HEK293T (cell line): Measurements from ENCODE around the gene RFX3.

Source experiments
- CTCF ChIA-PET: fragments of 350-600 bp; formaldehyde crosslinking; extraction: SDS; loops from one replicate; lab custom pipeline; 2021; ENCODE audit warnings: antibody characterized with exemption, inconsistent platforms; lab: Yijun Ruan, JAX
- POLR2A ChIA-PET: fragments of 350-600 bp; formaldehyde crosslinking; extraction: SDS; loops from one replicate; lab custom pipeline; 2020; ENCODE audit warnings: antibody characterized with exemption, inconsistent platforms; lab: Yijun Ruan, JAX
- DNase-seq: peaks from one replicate; pipeline ENCODE4 v3.0.0; 2012; ENCODE audit warnings: mixed read lengths; ENCODE audit errors: extremely low spot score
- ARNT ChIP-seq: fragments of 450-650 bp; IDR thresholded peaks from 2 replicates; pipeline ENCODE4 v1.6.1; 2017; ENCODE audit warnings: mild to moderate bottlenecking
- BHLHE40 ChIP-seq: fragments of 450-650 bp; IDR thresholded peaks from 2 replicates; pipeline ENCODE4 v1.6.1; 2016; ENCODE audit warnings: mild to moderate bottlenecking, moderate library complexity, borderline replicate concordance
- CTBP1 ChIP-seq: fragments of 450-650 bp; IDR thresholded peaks from 2 replicates; pipeline ENCODE4 v1.6.1; 2016; ENCODE audit warnings: borderline replicate concordance
- ELF4 ChIP-seq: fragments of 450-650 bp; IDR thresholded peaks from 2 replicates; pipeline ENCODE4 v1.6.1; 2017; ENCODE audit warnings: antibody characterized with exemption
- FOXA1 ChIP-seq: fragments of 450-650 bp; IDR thresholded peaks from 2 replicates; pipeline ENCODE4 v1.6.1; 2016; ENCODE audit warnings: mild to moderate bottlenecking
- FOXK2 ChIP-seq: fragments of 450-650 bp; IDR thresholded peaks from 2 replicates; pipeline ENCODE4 v1.6.1; 2016; ENCODE audit warnings: mild to moderate bottlenecking
- FOXM1 ChIP-seq: fragments of 450-650 bp; IDR thresholded peaks from 2 replicates; pipeline ENCODE4 v1.6.1; 2017; ENCODE audit warnings: mild to moderate bottlenecking, borderline replicate concordance
- HDGF ChIP-seq: fragments of 450-650 bp; IDR thresholded peaks from 2 replicates; pipeline ENCODE4 v1.6.1; 2017; ENCODE audit warnings: antibody characterized with exemption, borderline replicate concordance
- L3MBTL2 ChIP-seq: fragments of 450-650 bp; conservative IDR thresholded peaks from 2 replicates; pipeline ENCODE4 v1.6.1; 2016; ENCODE audit warnings: mild to moderate bottlenecking
- LEF1 ChIP-seq: fragments of 450-650 bp; IDR thresholded peaks from 2 replicates; pipeline ENCODE4 v1.6.1; 2017; ENCODE audit warnings: mild to moderate bottlenecking, borderline replicate concordance
- NFRKB ChIP-seq: fragments of 450-650 bp; IDR thresholded peaks from 2 replicates; pipeline ENCODE4 v1.6.1; 2016; ENCODE audit warnings: mild to moderate bottlenecking, moderate library complexity
- SP1 ChIP-seq: fragments of 450-650 bp; IDR thresholded peaks from 2 replicates; pipeline ENCODE4 v1.6.1; 2017
- SUZ12 ChIP-seq: fragments of 450-650 bp; IDR thresholded peaks from 2 replicates; pipeline ENCODE4 v1.6.1; 2016; ENCODE audit warnings: mild to moderate bottlenecking
- TARDBP ChIP-seq: fragments of 450-650 bp; IDR thresholded peaks from 2 replicates; pipeline ENCODE4 v1.6.1; 2016
- ZNF384 ChIP-seq: fragments of 450-650 bp; IDR thresholded peaks from 2 replicates; pipeline ENCODE4 v1.6.1; 2016
- TF ChIP-seq, protein P1 (sequence below): fragments of 450-650 bp; IDR thresholded peaks from 2 replicates; pipeline ENCODE4 v1.6.1; 2016

The RFX3 gene

GRCh38 chr9:3244963-3245653 lies 280.7 kb downstream of the RFX3 start:
- TF ChIP-seq ELF4 (no peak), ZNF384 (no peak), FOXM1 (no peak), SP1 (no peak), FOXK2 (no peak), CTBP1 (no peak), FOXA1 (no peak), BHLHE40 (no peak), SUZ12 (no peak), NFRKB (no peak), L3MBTL2 (no peak)
- DNase-seq = no peak
- CTCF ChIA-PET = no interaction called here

DNA sequence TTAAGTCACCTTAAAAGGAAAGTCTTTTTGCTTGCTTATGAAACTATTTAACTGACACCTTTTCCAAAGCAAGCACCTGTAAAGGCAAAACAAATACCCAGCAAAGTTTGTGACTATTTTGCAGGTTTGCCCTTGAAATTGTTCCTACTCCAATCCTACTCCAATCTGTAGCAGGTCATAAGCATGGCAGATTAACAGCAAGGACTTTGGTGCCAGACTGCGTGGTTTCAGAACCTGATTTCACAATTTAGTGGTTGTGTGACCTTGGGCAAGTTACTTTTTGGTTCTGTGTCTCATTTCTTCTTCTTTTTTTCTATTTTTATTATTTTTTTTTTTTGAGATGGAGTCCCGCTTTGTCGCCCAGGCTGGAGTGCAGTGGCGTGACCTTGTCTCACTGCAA lies 282.1 kb downstream of the RFX3 start:
- POLR2A ChIA-PET = no interaction called here
- TF ChIP-seq ZNF384 = no peak
- TF ChIP-seq, protein P1, sequence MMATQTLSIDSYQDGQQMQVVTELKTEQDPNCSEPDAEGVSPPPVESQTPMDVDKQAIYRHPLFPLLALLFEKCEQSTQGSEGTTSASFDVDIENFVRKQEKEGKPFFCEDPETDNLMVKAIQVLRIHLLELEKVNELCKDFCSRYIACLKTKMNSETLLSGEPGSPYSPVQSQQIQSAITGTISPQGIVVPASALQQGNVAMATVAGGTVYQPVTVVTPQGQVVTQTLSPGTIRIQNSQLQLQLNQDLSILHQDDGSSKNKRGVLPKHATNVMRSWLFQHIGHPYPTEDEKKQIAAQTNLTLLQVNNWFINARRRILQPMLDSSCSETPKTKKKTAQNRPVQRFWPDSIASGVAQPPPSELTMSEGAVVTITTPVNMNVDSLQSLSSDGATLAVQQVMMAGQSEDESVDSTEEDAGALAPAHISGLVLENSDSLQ = no peak
- no peak for TF ChIP-seq ARNT
- TF ChIP-seq TARDBP = no peak
- TF ChIP-seq SUZ12 = no peak
- TF ChIP-seq LEF1 = no peak
- no peak for TF ChIP-seq CTBP1
- no peak for TF ChIP-seq NFRKB
- no peak for TF ChIP-seq SP1
- TF ChIP-seq BHLHE40 = no peak
- TF ChIP-seq FOXK2 = no peak
- DNase-seq = no peak
- CTCF ChIA-PET = no interaction called here

More at GRCh38 chr9:3244963-3245653, 280.7 kb downstream of the RFX3 start:
- POLR2A ChIA-PET = no interaction called here

DNA sequence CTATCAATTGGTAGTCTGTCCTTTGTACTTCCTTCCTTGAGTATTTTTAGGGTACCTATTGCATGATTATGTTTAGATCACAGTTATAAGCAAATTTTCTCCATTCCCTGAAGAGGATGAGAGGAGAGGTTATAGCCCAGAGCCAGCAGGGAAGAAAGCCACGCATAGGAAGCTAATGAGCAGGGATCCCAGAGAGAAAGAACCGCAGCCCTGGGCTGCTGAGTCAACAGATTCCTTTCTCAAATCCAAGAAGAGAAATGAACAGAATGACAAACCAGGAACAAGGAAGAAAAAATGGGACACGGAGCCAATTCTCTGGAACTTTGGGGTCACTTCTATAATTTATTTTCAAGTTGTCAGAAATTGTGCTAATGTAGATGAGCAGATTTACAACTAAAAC lies 284.5 kb downstream of the RFX3 start:
- no peak for DNase-seq
- ChIA-PET CTCF (interaction anchor here (0.6 to 1.4 kb wide), 3 partner anchors 12 to 1308 kb away, joined by 3 read pairs; no protein-coding TSS in a partner anchor), POLR2A (no interaction called here)
- TF ChIP-seq SP1 (no peak), BHLHE40 (no peak), FOXA1 (no peak), FOXK2 (no peak), TARDBP (no peak), L3MBTL2 (no peak), ARNT (no peak), FOXM1 (no peak), LEF1 (no peak), NFRKB (no peak), ELF4 (no peak), SUZ12 (no peak), CTBP1 (no peak)
- TF ChIP-seq, protein P1 = no peak

- ChIA-PET CTCF (interaction anchor here (0.6 to 1.4 kb wide), 3 partner anchors 12 to 1308 kb away, joined by 3 read pairs; no protein-coding TSS in a partner anchor), POLR2A (no interaction called here)
- no peak for TF ChIP-seq L3MBTL2
- TF ChIP-seq ARNT = no peak
- peak; percentile 40 for DNase-seq
These were observed 285.0 kb downstream of the RFX3 start for GRCh38 chr9:3240656-3241268.

GRCh38 chr9:3239240-3239639 lies 286.6 kb downstream of the RFX3 start:
- ChIA-PET CTCF (interaction anchor here (1.6 kb wide), 1 partner anchor 202 kb away, joined by 6 read pairs; no protein-coding TSS in a partner anchor), POLR2A (no interaction called here)
- DNase-seq = no peak
- no peak for TF ChIP-seq FOXA1
- TF ChIP-seq BHLHE40 = no peak
- TF ChIP-seq ELF4 = no peak
- no peak for TF ChIP-seq FOXK2
- no peak for TF ChIP-seq ZNF384
- TF ChIP-seq NFRKB = no peak
- TF ChIP-seq TARDBP = no peak
- TF ChIP-seq LEF1 = no peak
- TF ChIP-seq ARNT = no peak
- TF ChIP-seq CTBP1 = no peak
- no peak for TF ChIP-seq HDGF
- TF ChIP-seq FOXM1 = no peak
- TF ChIP-seq SUZ12 = no peak
- no peak for TF ChIP-seq L3MBTL2
- TF ChIP-seq, protein P1 = no peak
- TF ChIP-seq SP1 = no peak

- POLR2A ChIA-PET = no interaction called here
- CTCF ChIA-PET = interaction anchor here (1.6 kb wide), 1 partner anchor 203 kb away, joined by 6 read pairs; no protein-coding TSS in a partner anchor
These were observed 287.6 kb downstream of the RFX3 start for GRCh38 chr9:3238236-3238635.

More at GRCh38 chr9:3238236-3238635, 287.6 kb downstream of the RFX3 start:
- no peak for DNase-seq
- TF ChIP-seq ZNF384 (no peak), TARDBP (no peak), CTBP1 (no peak), FOXM1 (no peak), ELF4 (no peak), FOXA1 (no peak), SUZ12 (no peak), FOXK2 (no peak), BHLHE40 (no peak), NFRKB (no peak), L3MBTL2 (no peak), ARNT (no peak), SP1 (no peak), LEF1 (no peak)
- TF ChIP-seq, protein P1 = no peak
